Measurements from ENCODE around the gene PECR.
A peak's percentile ranks its signal among the peaks of the same experiment; 100 is the strongest.

The PECR gene

DNA sequence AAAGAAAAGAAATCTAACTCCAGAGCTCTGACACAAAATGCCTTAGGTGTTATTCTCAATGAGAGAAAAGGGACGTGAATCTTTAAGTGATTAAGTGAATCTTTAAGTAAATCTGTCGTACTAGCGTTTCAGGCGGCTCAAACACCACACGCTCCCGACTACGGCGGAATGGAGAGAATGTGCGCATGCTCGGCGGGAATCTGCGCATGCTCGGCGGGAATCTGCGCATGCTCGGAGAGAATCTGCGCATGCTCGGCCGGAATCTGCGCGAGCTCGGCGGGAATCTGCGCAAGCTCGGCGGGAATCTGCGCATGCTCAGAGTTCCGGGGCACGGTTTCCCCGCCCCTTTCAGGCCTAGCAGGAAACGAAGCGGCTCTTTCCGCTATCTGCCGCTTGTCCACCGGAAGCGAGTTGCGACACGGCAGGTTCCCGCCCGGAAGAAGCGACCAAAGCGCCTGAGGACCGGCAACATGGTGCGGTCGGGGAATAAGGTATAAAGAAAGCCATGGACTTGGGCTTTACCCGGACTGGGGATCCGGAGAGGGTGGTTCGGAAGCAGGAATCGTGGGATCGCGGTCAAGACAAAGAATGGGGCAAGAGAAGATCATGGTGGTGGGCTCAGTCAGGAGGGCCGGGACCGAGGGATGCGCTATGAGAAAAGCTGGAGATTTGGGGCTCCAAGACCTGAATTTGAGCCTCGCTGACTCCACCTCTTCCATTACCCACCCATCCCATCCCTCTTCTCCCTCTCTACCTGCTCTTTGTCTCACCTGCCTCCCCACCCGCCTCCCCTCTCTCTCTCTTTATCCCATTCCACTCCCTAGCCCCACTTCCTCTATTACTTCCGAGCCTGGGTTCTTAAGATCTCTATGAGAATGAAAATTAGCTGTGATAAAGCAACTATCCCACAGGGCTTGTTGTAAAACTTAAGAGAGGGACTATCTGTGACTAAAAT, 27.6 kb upstream of the PECR start, which contains the start of gene XRCC5:
Gene XRCC5 (plus strand): TSS at position 382 of the 955 bp plus-strand sequence. CDS start 89 bp downstream, at position 471.
- Histone ChIP-seq H3K9ac (ENCODE audit: low read depth, low read length, poor library complexity) (peak within 1 kb of the TSS; percentile 91), H2AK5ac (ENCODE audit: low read depth, low read length) (peak within 1 kb of the TSS; percentile 66), H3K4me1 (ENCODE audit: control insufficient read depth in 2 of 2, insufficient read depth in 1 of 2, low read depth in 1 of 2, low read length in 2 of 2) (peaks cover 17 to 26% of the 10 kb centered on the region in 2 donors), H4K91ac (ENCODE audit: low read depth, low read length, poor library complexity) (no peak within 1 kb of the TSS), H4K8ac (ENCODE audit: low read depth, low read length) (peak within 1 kb of the TSS; percentile 57), H3K79me1 (ENCODE audit: low read depth, low read length) (no peaks in the 10 kb centered on the region), H3K4ac (ENCODE audit: low read length) (no peak within 1 kb of the TSS), H3K4me3 (ENCODE audit: low read length in 2 of 2) (peak within 1 kb of the TSS; percentile 85 to 96), H3K9me3 (replicated peaks in 1 of 2; ENCODE audit: control insufficient read depth in 2 of 2, insufficient read depth in 1 of 2, low read depth in 1 of 2, low read length in 2 of 2) (no peaks in the 10 kb centered on the region), H3K23ac (ENCODE audit: low read depth, low read length, poor library complexity) (peak within 1 kb of the TSS; percentile 95), H3K27ac (replicated peaks; ENCODE audit: low read length) (peak within 1 kb of the TSS; percentile 71), H3K36me3 (replicated peaks in 1 of 2; ENCODE audit: control insufficient read depth in 2 of 2, insufficient read depth in 2 of 2, low read length in 2 of 2) (peaks cover 22 to 41% of the 10 kb centered on the region in 2 donors), H2AFZ (ENCODE audit: low read length) (peak within 1 kb of the TSS; percentile 81), H3K18ac (ENCODE audit: low read length) (peak within 1 kb of the TSS; percentile 93), H2BK120ac (ENCODE audit: low read depth, low read length) (no peak within 1 kb of the TSS), H2BK15ac (ENCODE audit: low read length) (no peak within 1 kb of the TSS), H2BK5ac (ENCODE audit: low read length) (no peak within 1 kb of the TSS), H2BK12ac (ENCODE audit: low read length) (no peak within 1 kb of the TSS), H3K14ac (ENCODE audit: low read length) (no peak within 1 kb of the TSS), H3K4me2 (ENCODE audit: insufficient read depth, low read length, poor library complexity, severe bottlenecking) (peak within 1 kb of the TSS; percentile 60), H3K27me3 (ENCODE audit: control insufficient read depth in 3 of 3, insufficient read depth in 3 of 3, low read depth in 1 of 3, low read length in 3 of 3) (no peaks in the 10 kb centered on the region)
- no CpG with 5 or more reads among the region's 57 CpGs for WGBS, 2 donors (ENCODE audit: extremely low coverage in 2 of 2, insufficient read length in 2 of 2, insufficient replicate concordance in 1 of 2)
- DNase-seq (ENCODE audit: low spot score) = peak; percentile 98

DNA sequence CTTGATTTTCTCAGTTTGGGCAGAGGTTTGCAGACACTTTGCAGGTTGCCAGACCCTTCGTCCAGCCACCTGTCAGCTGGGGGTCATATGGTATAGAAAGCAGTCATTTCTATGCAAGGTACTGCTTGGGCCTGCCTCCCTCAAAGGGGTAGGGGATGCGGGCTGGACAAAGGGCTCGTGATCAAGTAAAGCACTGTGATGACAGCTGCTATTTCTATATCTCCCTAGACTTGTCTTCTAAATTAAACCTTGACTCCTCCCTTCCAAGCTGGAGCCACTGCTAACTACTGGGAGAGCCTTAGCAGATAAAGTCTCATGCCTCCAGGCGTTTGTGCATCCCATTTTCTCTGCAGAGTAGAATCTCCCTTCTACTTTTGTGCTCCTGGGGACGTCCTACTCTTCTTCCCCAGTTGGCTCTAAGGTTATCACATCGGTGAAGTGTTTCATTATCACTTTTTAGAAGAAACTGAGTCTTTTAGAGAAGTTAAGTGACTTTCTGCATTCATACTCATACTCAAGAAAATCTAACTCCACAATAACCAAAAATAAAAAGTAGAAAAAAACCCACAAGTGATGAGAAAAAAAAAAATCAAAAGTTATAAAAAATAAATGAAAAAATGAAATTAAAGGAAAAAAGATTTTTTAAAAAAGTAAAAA, 26.8 kb upstream of the PECR start:
- H3K23ac ChIP-seq (ENCODE audit: low read depth, low read length, poor library complexity) = no peak overlapping the region
- H2AK5ac ChIP-seq (ENCODE audit: low read depth, low read length) = peak overlapping the region; percentile 66
- H2AFZ ChIP-seq (ENCODE audit: low read length) = peak overlapping the region; percentile 81
- no peak overlapping the region for H2BK5ac ChIP-seq (ENCODE audit: low read length)
- WGBS, 2 donors (ENCODE audit: extremely low coverage in 2 of 2, insufficient read length in 2 of 2, insufficient replicate concordance in 1 of 2) = no CpG with 5 or more reads among the region's 6 CpGs
- no peak overlapping the region for H3K4ac ChIP-seq (ENCODE audit: low read length)
- peak overlapping the region; percentile 26 for H3K27ac ChIP-seq (replicated peaks; ENCODE audit: low read length)
- no peak overlapping the region for H3K4me2 ChIP-seq (ENCODE audit: insufficient read depth, low read length, poor library complexity, severe bottlenecking)
- no peak overlapping the region for H3K14ac ChIP-seq (ENCODE audit: low read length)
- no peaks in the 10 kb centered on the region for H3K79me1 ChIP-seq (ENCODE audit: low read depth, low read length)
- H3K27me3 ChIP-seq (ENCODE audit: control insufficient read depth in 3 of 3, insufficient read depth in 3 of 3, low read depth in 1 of 3, low read length in 3 of 3) = no peaks in the 10 kb centered on the region
- no peak overlapping the region for H3K18ac ChIP-seq (ENCODE audit: low read length)
- peaks cover 17 to 22% of the 10 kb centered on the region in 2 donors for H3K4me1 ChIP-seq (ENCODE audit: control insufficient read depth in 2 of 2, insufficient read depth in 1 of 2, low read depth in 1 of 2, low read length in 2 of 2)
- no peak overlapping the region for H2BK15ac ChIP-seq (ENCODE audit: low read length)
- H3K9ac ChIP-seq (ENCODE audit: low read depth, low read length, poor library complexity) = no peak overlapping the region
- no peak overlapping the region for H4K91ac ChIP-seq (ENCODE audit: low read depth, low read length, poor library complexity)
- peak overlapping the region in 1 of 2 donors; percentile 85 for H3K4me3 ChIP-seq (ENCODE audit: low read length in 2 of 2)
- H3K36me3 ChIP-seq (replicated peaks in 1 of 2; ENCODE audit: control insufficient read depth in 2 of 2, insufficient read depth in 2 of 2, low read length in 2 of 2) = peaks cover 18 to 34% of the 10 kb centered on the region in 2 donors
- no peak overlapping the region for H4K8ac ChIP-seq (ENCODE audit: low read depth, low read length)
- no peak overlapping the region for H2BK120ac ChIP-seq (ENCODE audit: low read depth, low read length)
- no peaks in the 10 kb centered on the region for H3K9me3 ChIP-seq (replicated peaks in 1 of 2; ENCODE audit: control insufficient read depth in 2 of 2, insufficient read depth in 1 of 2, low read depth in 1 of 2, low read length in 2 of 2)
- no peak for DNase-seq (ENCODE audit: low spot score)
- no peak overlapping the region for H2BK12ac ChIP-seq (ENCODE audit: low read length)

- no CpG with 5 or more reads among the region's 13 CpGs for WGBS, 2 donors (ENCODE audit: extremely low coverage in 2 of 2, insufficient read length in 2 of 2, insufficient replicate concordance in 1 of 2)
- Histone ChIP-seq H3K4ac (ENCODE audit: low read length) (no peak overlapping the region), H3K27ac (replicated peaks; ENCODE audit: low read length) (peak overlapping the region; percentile 26), H4K91ac (ENCODE audit: low read depth, low read length, poor library complexity) (no peak overlapping the region), H2AFZ (ENCODE audit: low read length) (peak overlapping the region; percentile 81), H2AK5ac (ENCODE audit: low read depth, low read length) (no peak overlapping the region), H3K14ac (ENCODE audit: low read length) (no peak overlapping the region), H2BK12ac (ENCODE audit: low read length) (no peak overlapping the region), H3K4me2 (ENCODE audit: insufficient read depth, low read length, poor library complexity, severe bottlenecking) (no peak overlapping the region), H4K8ac (ENCODE audit: low read depth, low read length) (no peak overlapping the region), H3K4me3 (ENCODE audit: low read length in 2 of 2) (peak overlapping the region in 1 of 2 donors; percentile 85), H3K9ac (ENCODE audit: low read depth, low read length, poor library complexity) (no peak overlapping the region), H2BK120ac (ENCODE audit: low read depth, low read length) (no peak overlapping the region), H2BK5ac (ENCODE audit: low read length) (no peak overlapping the region), H3K4me1 (ENCODE audit: control insufficient read depth in 2 of 2, insufficient read depth in 1 of 2, low read depth in 1 of 2, low read length in 2 of 2) (peaks cover 17 to 22% of the 10 kb centered on the region in 2 donors), H3K79me1 (ENCODE audit: low read depth, low read length) (no peaks in the 10 kb centered on the region), H3K27me3 (ENCODE audit: control insufficient read depth in 3 of 3, insufficient read depth in 3 of 3, low read depth in 1 of 3, low read length in 3 of 3) (no peaks in the 10 kb centered on the region), H3K9me3 (replicated peaks in 1 of 2; ENCODE audit: control insufficient read depth in 2 of 2, insufficient read depth in 1 of 2, low read depth in 1 of 2, low read length in 2 of 2) (no peaks in the 10 kb centered on the region), H3K18ac (ENCODE audit: low read length) (no peak overlapping the region), H2BK15ac (ENCODE audit: low read length) (no peak overlapping the region), H3K36me3 (replicated peaks in 1 of 2; ENCODE audit: control insufficient read depth in 2 of 2, insufficient read depth in 2 of 2, low read length in 2 of 2) (peaks cover 15 to 34% of the 10 kb centered on the region in 2 donors), H3K23ac (ENCODE audit: low read depth, low read length, poor library complexity) (no peak overlapping the region)
- DNase-seq (ENCODE audit: low spot score) = peak; percentile 47
Observed at GRCh38 chr2:216107760-216108159, 26.2 kb upstream of the PECR start.

DNA sequence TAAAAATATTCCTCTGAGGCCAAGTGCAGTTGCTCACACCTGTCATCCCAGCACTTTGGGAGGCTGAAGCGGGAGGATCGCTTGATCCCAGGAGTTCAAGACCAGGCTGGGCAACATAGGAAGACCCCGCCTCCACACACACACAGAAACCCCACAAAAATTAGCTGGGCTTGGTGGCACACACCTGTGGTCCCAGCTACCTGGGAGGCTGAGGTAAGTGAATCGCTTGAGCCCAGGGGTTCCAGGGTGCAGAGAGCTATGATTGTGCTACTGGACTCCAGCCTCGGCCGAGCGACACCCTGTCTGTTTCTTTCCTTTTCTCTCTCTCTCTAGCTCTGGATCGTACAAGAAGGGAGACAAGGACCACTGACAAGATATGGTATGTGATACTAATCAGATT, 25.7 kb upstream of the PECR start:
- Histone ChIP-seq H4K8ac (ENCODE audit: low read depth, low read length) (no peak overlapping the region), H3K79me1 (ENCODE audit: low read depth, low read length) (no peaks in the 10 kb centered on the region), H2BK12ac (ENCODE audit: low read length) (no peak overlapping the region), H2AFZ (ENCODE audit: low read length) (peak overlapping the region; percentile 81), H3K9ac (ENCODE audit: low read depth, low read length, poor library complexity) (no peak overlapping the region), H3K9me3 (replicated peaks in 1 of 2; ENCODE audit: control insufficient read depth in 2 of 2, insufficient read depth in 1 of 2, low read depth in 1 of 2, low read length in 2 of 2) (no peaks in the 10 kb centered on the region), H3K18ac (ENCODE audit: low read length) (peak overlapping the region; percentile 71), H2AK5ac (ENCODE audit: low read depth, low read length) (peak overlapping the region; percentile 60), H2BK120ac (ENCODE audit: low read depth, low read length) (no peak overlapping the region), H4K91ac (ENCODE audit: low read depth, low read length, poor library complexity) (no peak overlapping the region), H3K4me2 (ENCODE audit: insufficient read depth, low read length, poor library complexity, severe bottlenecking) (peak overlapping the region; percentile 30), H3K27me3 (ENCODE audit: control insufficient read depth in 3 of 3, insufficient read depth in 3 of 3, low read depth in 1 of 3, low read length in 3 of 3) (no peaks in the 10 kb centered on the region), H3K4me1 (ENCODE audit: control insufficient read depth in 2 of 2, insufficient read depth in 1 of 2, low read depth in 1 of 2, low read length in 2 of 2) (peaks cover 17 to 22% of the 10 kb centered on the region in 2 donors), H3K4ac (ENCODE audit: low read length) (no peak overlapping the region), H3K23ac (ENCODE audit: low read depth, low read length, poor library complexity) (no peak overlapping the region), H3K27ac (replicated peaks; ENCODE audit: low read length) (peak overlapping the region; percentile 26), H3K4me3 (ENCODE audit: low read length in 2 of 2) (peak overlapping the region in 1 of 2 donors; percentile 85), H2BK5ac (ENCODE audit: low read length) (no peak overlapping the region), H3K36me3 (replicated peaks in 1 of 2; ENCODE audit: control insufficient read depth in 2 of 2, insufficient read depth in 2 of 2, low read length in 2 of 2) (peaks cover 12 to 30% of the 10 kb centered on the region in 2 donors), H3K14ac (ENCODE audit: low read length) (no peak overlapping the region), H2BK15ac (ENCODE audit: low read length) (peak overlapping the region; percentile 0)
- WGBS, 2 donors (ENCODE audit: extremely low coverage in 2 of 2, insufficient read length in 2 of 2, insufficient replicate concordance in 1 of 2) = no CpG with 5 or more reads among the region's 8 CpGs
- no peak for DNase-seq (ENCODE audit: low spot score)

All from neuronal stem cell (in vitro differentiated cells).